GM18526 (cell line): ENCODE results near the gene ALAS1.

Experiments
- POLR2A ChIP-seq: IDR thresholded peaks from 3 replicates; pipeline ENCODE4 v1.6.1; 2011; ENCODE audit not compliant: insufficient read length; ENCODE audit errors: extremely low read depth

Gene ALAS1

DNA sequence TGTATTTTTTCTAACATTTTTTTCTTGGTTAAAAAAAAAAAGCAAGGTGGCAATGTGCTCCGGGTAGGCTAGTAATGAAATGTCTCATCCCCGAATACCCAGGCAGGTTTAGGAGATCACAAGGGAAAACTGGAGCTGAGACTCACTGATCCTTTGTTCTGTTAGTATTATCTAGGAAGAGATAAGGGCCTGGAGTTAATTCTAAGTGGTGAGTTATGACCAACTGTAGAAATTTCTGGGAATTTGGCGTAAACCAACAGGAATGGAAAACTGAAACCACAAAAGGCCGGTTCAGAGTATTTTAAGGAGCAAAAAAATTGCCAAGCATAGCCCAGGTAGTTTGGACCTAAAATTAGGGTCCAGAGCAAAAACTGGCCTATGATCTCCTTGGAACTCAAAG is 60.0 kb downstream of the ALAS1 start:
- no peak for TF ChIP-seq POLR2A

DNA sequence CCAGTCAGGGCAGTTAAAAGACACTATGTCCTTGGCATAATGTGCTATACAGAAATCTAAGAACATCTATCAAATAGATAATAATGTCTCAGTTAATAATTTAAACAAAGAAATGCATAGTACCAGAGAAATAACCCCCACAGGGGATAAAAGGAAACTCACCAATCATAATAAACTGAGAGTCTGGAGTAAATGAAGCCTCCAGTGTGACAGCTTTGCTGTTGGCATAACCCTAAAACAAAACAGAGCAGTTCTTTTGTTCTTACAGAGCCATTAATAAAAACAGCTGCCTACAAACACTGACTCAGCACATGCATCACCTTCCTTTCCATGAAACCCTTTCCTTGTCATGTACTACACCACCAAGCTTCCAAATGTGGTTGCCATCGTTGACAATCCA is 61.1 kb downstream of the ALAS1 start:
- no peak for TF ChIP-seq POLR2A

DNA sequence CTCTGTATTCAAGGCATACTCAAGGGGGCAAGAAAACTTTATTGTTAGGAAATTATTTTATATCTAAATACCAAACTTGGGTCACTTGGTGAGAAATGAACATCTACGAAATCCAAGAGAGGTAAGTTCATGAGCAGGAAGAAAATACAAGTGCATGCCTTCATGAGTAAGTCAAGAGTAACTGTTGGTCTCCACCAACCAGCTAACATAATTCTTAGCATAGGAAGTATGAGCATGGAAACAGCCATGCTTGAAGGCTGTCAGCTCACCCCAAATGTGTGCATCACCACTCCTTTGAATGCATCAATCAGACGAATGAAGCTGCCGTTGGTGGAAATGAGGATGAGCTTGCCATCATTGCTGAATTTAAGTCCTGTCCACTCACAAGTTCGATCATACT is 61.5 kb downstream of the ALAS1 start:
- no peak for TF ChIP-seq POLR2A

DNA sequence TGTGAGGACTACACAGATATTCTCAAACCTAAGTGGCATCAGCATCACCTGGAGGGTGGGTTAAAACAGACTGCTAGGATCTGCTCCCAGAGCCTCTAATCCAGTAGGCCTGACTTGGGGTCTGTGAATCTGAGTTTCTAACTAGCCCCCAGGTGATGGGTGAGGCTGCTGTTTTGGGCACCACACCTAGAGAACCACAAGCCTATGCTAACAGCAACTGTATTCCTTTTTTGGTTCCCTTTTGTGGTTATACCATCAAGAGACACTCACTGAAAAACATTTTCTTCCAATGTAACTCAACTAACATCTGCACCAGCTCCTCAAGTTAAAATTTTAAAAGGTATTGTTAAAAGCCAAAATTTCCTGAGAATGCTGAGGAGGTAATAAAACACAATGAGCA is 64.5 kb downstream of the ALAS1 start:
- TF ChIP-seq POLR2A: no peak
